IPS DF 19.7 (cell line): ENCODE data around the gene IQCH.

Experiments used
- DNase-seq: peaks from one replicate; pipeline ENCODE4 v3.0.0-alpha.2; 2013; ENCODE audit warnings: low read depth, low spot score

The IQCH gene

GRCh38 chr15:67501177-67501835 is 246.7 kb downstream of the IQCH start:
- no peak for DNase-seq

- no peak for DNase-seq
These were observed 247.4 kb downstream of the IQCH start for GRCh38 chr15:67501836-67502461.

GRCh38 chr15:67504056-67504455 is 249.5 kb downstream of the IQCH start:
- no peak for DNase-seq

- DNase-seq, result no peak
These were observed 250.2 kb downstream of the IQCH start for GRCh38 chr15:67504796-67505195.

GRCh38 chr15:67505675-67506572 is 251.3 kb downstream of the IQCH start:
- DNase-seq, result no peak

- no peak for DNase-seq
These were observed 252.5 kb downstream of the IQCH start for GRCh38 chr15:67506775-67507747.

- DNase-seq, result no peak
These were observed 253.8 kb downstream of the IQCH start for GRCh38 chr15:67508407-67508806.

- DNase-seq, result no peak
These were observed 255.3 kb downstream of the IQCH start for GRCh38 chr15:67509918-67510317.

GRCh38 chr15:67510597-67511190 is 256.1 kb downstream of the IQCH start:
- no peak for DNase-seq

GRCh38 chr15:67511606-67512005 is 257.0 kb downstream of the IQCH start:
- DNase-seq, result no peak

GRCh38 chr15:67512140-67512539 is 257.6 kb downstream of the IQCH start:
- no peak for DNase-seq

- no peak for DNase-seq
These were observed 258.5 kb downstream of the IQCH start for GRCh38 chr15:67512933-67513714.

GRCh38 chr15:67515090-67515489 is 260.5 kb downstream of the IQCH start:
- DNase-seq, result no peak

GRCh38 chr15:67515557-67515956 is 261.0 kb downstream of the IQCH start:
- DNase-seq, result no peak

- DNase-seq, result no peak
These were observed 265.9 kb downstream of the IQCH start for GRCh38 chr15:67520321-67521028.

- DNase-seq, result no peak
These were observed 266.6 kb downstream of the IQCH start, which contains the start of gene C15orf61 for GRCh38 chr15:67521029-67521782. TSS of gene C15orf61 (plus strand) at chr15:67521131. CDS start at chr15:67521249, 118 bp downstream.

- DNase-seq, result no peak
These were observed 267.4 kb downstream of the IQCH start for GRCh38 chr15:67521783-67522568.

- DNase-seq, result no peak
These were observed 268.7 kb downstream of the IQCH start for GRCh38 chr15:67523330-67523729.
